BLaER1 treated with 17β-estradiol and CSF1 and Interleukin-3, amounts not matched to agents 10 nM and 100 nM (cell line): ENCODE measurements around the gene GBX2.

Experiments
- H3K27ac ChIP-seq, 11 experiments: shearing (Covaris generic); formaldehyde crosslinking; 2 replicates each; pipeline ENCODE4 v1.8.1; 2022
- H3K27me3 ChIP-seq, 11 experiments: shearing (Covaris generic); formaldehyde crosslinking; 2 replicates each; pipeline ENCODE4 v1.8.1; 2022
- H3K36me3 ChIP-seq, 11 experiments: shearing (Covaris generic); formaldehyde crosslinking; 2 replicates each; pipeline ENCODE4 v1.8.1; 2022
- H3K4me1 ChIP-seq, 10 experiments: shearing (Covaris generic); formaldehyde crosslinking; 2 replicates each; pipeline ENCODE4 v1.8.1; 2022
- H3K4me2 ChIP-seq, 11 experiments: shearing (Covaris generic); formaldehyde crosslinking; 2 replicates each; pipeline ENCODE4 v1.8.1; 2022
- H3K4me3 ChIP-seq, 10 experiments: shearing (Covaris generic); formaldehyde crosslinking; 2 replicates each; pipeline ENCODE4 v1.8.1; 2022
- H3K9ac ChIP-seq, 11 experiments: shearing (Covaris generic); formaldehyde crosslinking; 2 replicates each; pipeline ENCODE4 v1.8.1; 2022
- H3K9me3 ChIP-seq, 11 experiments: shearing (Covaris generic); formaldehyde crosslinking; replicated peaks in 1 of 11; 2 replicates each; pipeline ENCODE4 v1.8.1; 2022
- H4K20me1 ChIP-seq, 11 experiments: shearing (Covaris generic); formaldehyde crosslinking; 2 replicates each; pipeline ENCODE4 v1.8.1; 2022
- Cebpa-rat ChIP-seq, 11 experiments: shearing (Covaris generic); IDR thresholded peaks; 2 replicates each; pipeline ENCODE4 v1.8.1; 2022

Gene GBX2

DNA sequence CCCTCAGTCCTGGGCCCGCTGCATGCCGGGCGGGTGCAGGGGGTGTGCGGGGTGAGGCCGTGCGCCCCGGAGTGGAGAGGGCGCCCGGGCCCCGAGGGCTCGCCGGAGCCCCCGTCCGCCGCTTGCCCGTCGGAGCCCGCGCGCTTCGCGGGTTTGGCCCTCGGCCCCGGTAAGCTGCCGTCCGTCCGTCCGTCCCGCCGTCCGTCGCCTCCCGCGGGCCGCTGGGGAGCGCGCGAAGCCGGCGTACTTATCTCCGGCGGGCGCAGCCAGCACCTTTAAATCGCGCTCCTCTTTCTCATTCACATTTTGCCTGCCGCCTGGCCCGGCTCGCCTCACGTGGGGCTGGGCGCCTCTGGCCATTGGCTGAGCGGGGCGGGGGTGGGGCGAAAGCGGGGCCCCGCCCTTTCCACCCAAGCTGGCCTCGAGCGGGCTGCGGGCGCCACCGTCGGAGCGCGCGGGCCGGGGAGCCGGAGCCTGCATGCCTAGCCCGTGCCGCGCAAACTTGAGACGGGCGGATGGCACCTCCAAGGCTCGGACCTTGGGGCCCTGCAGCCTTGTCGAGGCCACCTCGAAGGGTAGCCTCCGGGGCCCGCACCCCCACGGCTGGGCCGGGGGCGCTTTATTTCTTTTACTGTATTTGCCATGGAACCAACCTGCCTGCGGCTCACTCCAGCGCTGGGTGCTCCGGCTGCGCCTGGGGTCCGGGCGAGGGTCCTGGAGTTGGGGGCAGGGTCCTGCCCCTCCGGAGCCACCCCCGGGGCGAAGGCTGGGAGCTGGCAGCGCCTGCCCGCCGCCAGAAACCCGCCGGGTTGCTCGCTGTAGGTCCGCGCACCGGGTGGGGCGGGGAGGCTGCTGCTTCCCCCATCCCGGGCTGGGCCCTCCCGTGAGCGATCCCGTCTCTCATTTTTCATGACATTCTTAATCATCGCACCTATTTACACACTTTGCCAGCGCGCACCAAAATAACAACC, at the start of gene GBX2:
Gene GBX2, minus strand, starts transcription at position 277 of the 971 bp plus-strand sequence. CDS start 415 bp downstream, outside the sequence.
- Histone ChIP-seq H3K4me2 (peak within 1 kb of the TSS; percentile 86 to 98 (median 95)), H3K27me3 (peaks cover 100% of the 10 kb centered on the region in 11 experiments), H3K36me3 (no peaks in the 10 kb centered on the region), H3K4me3 (peak within 1 kb of the TSS; percentile 50 to 69 (median 55)), H3K27ac (no peak within 1 kb of the TSS), H4K20me1 (peaks cover 0 to 100% (median 95%) of the 10 kb centered on the region in 11 experiments; a peak in 19 of 22 replicates), H3K9ac (peak within 1 kb of the TSS in 5 of 11 experiments; percentile 10 to 46 (median 24); a peak in 7 of 22 replicates), H3K9me3 (peaks cover 5 to 33% (median 18%) of the 10 kb centered on the region in 11 experiments; a peak in 18 of 22 replicates), H3K4me1 (peaks cover 39 to 63% (median 52%) of the 10 kb centered on the region in 10 experiments)
- no peak for TF ChIP-seq Cebpa-rat (IDR thresholded peaks at IDR 0.05)

GRCh38 chr2:236217926-236218325, 49.7 kb upstream of the GBX2 start:
- no peaks in the 10 kb centered on the region for H3K36me3 ChIP-seq
- no peaks in the 10 kb centered on the region; a peak in 1 of 22 replicates for H3K27me3 ChIP-seq
- no peaks in the 10 kb centered on the region for H4K20me1 ChIP-seq
- H3K4me2 ChIP-seq: peak overlapping the region in 10 of 11 experiments; percentile 1 to 83 (median 64); a peak in 17 of 22 replicates
- H3K27ac ChIP-seq: no peak overlapping the region
- 0 out of 22 replicates have a peak overlapping the region, but pooled peaks of 1 of the 11 experiments have one; percentile 6 for H3K9ac ChIP-seq
- peaks cover 0 to 6% (median 2%) of the 10 kb centered on the region in 11 experiments; a peak in 8 of 22 replicates for H3K9me3 ChIP-seq
- no peak overlapping the region for H3K4me3 ChIP-seq
- H3K4me1 ChIP-seq: peaks cover 9 to 81% (median 67%) of the 10 kb centered on the region in 10 experiments; a peak in 18 of 20 replicates
- no peak for TF ChIP-seq Cebpa-rat (IDR thresholded peaks at IDR 0.05)

- no peaks in the 10 kb centered on the region for H3K36me3 ChIP-seq
- H3K9ac ChIP-seq: no peak overlapping the region
- H3K27me3 ChIP-seq: peaks cover 0 to 9% (median 4%) of the 10 kb centered on the region in 11 experiments; a peak in 14 of 22 replicates
- H3K4me3 ChIP-seq: no peak overlapping the region
- no peak overlapping the region for H3K27ac ChIP-seq
- no peak for TF ChIP-seq Cebpa-rat (IDR thresholded peaks at IDR 0.05)
- no peaks in the 10 kb centered on the region for H4K20me1 ChIP-seq
- peaks cover 9 to 72% (median 57%) of the 10 kb centered on the region in 10 experiments; a peak in 17 of 20 replicates for H3K4me1 ChIP-seq
- H3K9me3 ChIP-seq: no peaks in the 10 kb centered on the region
- peak overlapping the region in 8 of 11 experiments; percentile 52 to 83 (median 72); a peak in 16 of 22 replicates for H3K4me2 ChIP-seq
These were observed 48.5 kb upstream of the GBX2 start for GRCh38 chr2:236216711-236217110.

DNA sequence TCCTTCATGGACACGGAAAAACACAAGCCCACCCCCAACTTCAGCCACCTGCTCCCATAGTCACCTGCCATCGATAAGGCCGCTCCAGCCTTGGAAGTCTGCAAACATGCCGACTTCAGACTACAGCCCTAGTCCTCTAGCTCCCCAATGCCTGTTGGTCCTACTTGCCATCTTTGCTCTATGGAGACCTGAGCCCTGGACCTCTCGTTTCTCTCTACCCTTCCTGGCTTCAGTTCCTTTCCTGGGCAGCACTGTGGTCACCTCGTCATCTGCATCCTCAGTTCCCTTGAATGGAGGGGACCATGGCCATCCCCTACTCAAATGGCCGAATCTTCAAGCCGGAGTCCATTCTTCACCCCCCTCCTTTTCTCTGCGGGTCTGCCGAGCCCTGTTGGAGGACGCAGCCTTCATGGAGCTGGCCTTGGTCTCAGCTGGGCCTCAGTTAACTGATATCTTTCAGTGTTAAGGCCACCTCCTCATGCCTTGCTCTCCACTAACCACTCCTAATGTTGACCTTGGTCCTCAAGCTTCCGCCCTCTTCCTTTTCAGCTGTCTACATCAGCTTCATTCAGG, 47.7 kb upstream of the GBX2 start:
- Histone ChIP-seq H3K9ac (no peak overlapping the region), H3K4me2 (peak overlapping the region in 10 of 11 experiments; percentile 27 to 83 (median 64); a peak in 19 of 22 replicates), H3K9me3 (no peaks in the 10 kb centered on the region), H3K27ac (no peak overlapping the region), H4K20me1 (no peaks in the 10 kb centered on the region), H3K36me3 (no peaks in the 10 kb centered on the region), H3K27me3 (peaks cover 0 to 17% (median 13%) of the 10 kb centered on the region in 11 experiments; a peak in 16 of 22 replicates), H3K4me1 (peaks cover 9 to 69% (median 50%) of the 10 kb centered on the region in 10 experiments; a peak in 16 of 20 replicates), H3K4me3 (no peak overlapping the region)
- TF ChIP-seq Cebpa-rat (IDR thresholded peaks at IDR 0.05): no peak

DNA sequence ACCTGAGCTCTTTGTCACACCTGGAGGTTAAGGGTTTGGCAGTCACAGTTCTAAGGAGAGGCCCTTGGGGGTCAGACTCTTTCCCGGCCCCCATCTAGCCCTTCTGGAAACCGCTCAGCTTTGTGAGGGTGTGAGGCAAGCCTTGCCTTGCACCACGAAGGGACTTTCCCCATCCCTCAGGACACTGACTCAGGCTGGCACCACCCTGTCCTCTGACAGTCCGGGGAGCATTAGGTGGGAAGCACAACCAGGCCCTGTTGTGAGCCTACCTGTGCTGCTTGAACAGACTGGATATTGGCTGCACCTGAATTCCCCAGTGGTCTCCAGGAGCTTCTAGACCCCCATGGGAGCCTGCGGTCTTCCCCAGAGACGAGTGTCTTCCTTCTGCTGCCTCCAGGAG, 47.0 kb upstream of the GBX2 start:
- H3K4me3 ChIP-seq: no peak overlapping the region
- no peak overlapping the region for H3K27ac ChIP-seq
- TF ChIP-seq Cebpa-rat (IDR thresholded peaks at IDR 0.05): no peak
- no peaks in the 10 kb centered on the region for H3K9me3 ChIP-seq
- peaks cover 9 to 62% (median 44%) of the 10 kb centered on the region in 10 experiments; a peak in 16 of 20 replicates for H3K4me1 ChIP-seq
- H3K36me3 ChIP-seq: no peaks in the 10 kb centered on the region
- peak overlapping the region; percentile 0 to 83 (median 62); a peak in 19 of 22 replicates for H3K4me2 ChIP-seq
- H3K27me3 ChIP-seq: peaks cover 0 to 19% (median 13%) of the 10 kb centered on the region in 11 experiments; a peak in 16 of 22 replicates
- no peaks in the 10 kb centered on the region for H4K20me1 ChIP-seq
- H3K9ac ChIP-seq: no peak overlapping the region

GRCh38 chr2:236214376-236214995, 46.3 kb upstream of the GBX2 start:
- Histone ChIP-seq H3K27ac (no peak overlapping the region), H3K9me3 (no peaks in the 10 kb centered on the region), H3K9ac (no peak overlapping the region), H3K36me3 (no peaks in the 10 kb centered on the region), H4K20me1 (no peaks in the 10 kb centered on the region), H3K4me3 (no peak overlapping the region), H3K4me2 (peak overlapping the region in 1 of 11 experiments; percentile 82; a peak in 1 of 22 replicates), H3K27me3 (peaks cover 0 to 19% (median 13%) of the 10 kb centered on the region in 11 experiments; a peak in 16 of 22 replicates), H3K4me1 (peaks cover 9 to 55% (median 41%) of the 10 kb centered on the region in 10 experiments; a peak in 16 of 20 replicates)
- no peak for TF ChIP-seq Cebpa-rat (IDR thresholded peaks at IDR 0.05)

GRCh38 chr2:236211296-236211695, 43.1 kb upstream of the GBX2 start:
- Histone ChIP-seq H3K27me3 (peaks cover 0 to 19% (median 13%) of the 10 kb centered on the region in 11 experiments; a peak in 16 of 22 replicates), H3K36me3 (no peaks in the 10 kb centered on the region), H3K9me3 (peaks cover 5 to 12% (median 8%) of the 10 kb centered on the region in 11 experiments; a peak in 21 of 22 replicates), H3K4me3 (no peak overlapping the region), H3K9ac (no peak overlapping the region), H4K20me1 (no peaks in the 10 kb centered on the region), H3K4me2 (peak overlapping the region in 6 of 11 experiments; percentile 4 to 51 (median 26); a peak in 9 of 22 replicates), H3K27ac (no peak overlapping the region), H3K4me1 (peaks cover 5 to 25% (median 18%) of the 10 kb centered on the region in 10 experiments; a peak in 15 of 20 replicates)
- TF ChIP-seq Cebpa-rat (IDR thresholded peaks at IDR 0.05): no peak

GRCh38 chr2:236210536-236210935, 42.4 kb upstream of the GBX2 start:
- Histone ChIP-seq H3K27me3 (peaks cover 0 to 19% (median 13%) of the 10 kb centered on the region in 11 experiments; a peak in 16 of 22 replicates), H3K27ac (no peak overlapping the region), H3K9ac (no peak overlapping the region), H3K9me3 (peaks cover 13 to 20% (median 15%) of the 10 kb centered on the region in 11 experiments), H3K4me1 (peaks cover 4 to 17% (median 11%) of the 10 kb centered on the region in 10 experiments; a peak in 15 of 20 replicates), H3K4me2 (no peak overlapping the region; a peak in 1 of 22 replicates), H3K36me3 (no peaks in the 10 kb centered on the region), H3K4me3 (no peak overlapping the region), H4K20me1 (no peaks in the 10 kb centered on the region)
- no peak for TF ChIP-seq Cebpa-rat (IDR thresholded peaks at IDR 0.05)
